PC-3 (cell line): ENCODE measurements around the gene MAPK6. TPM values are rescaled to one million over a fixed set of nuclear protein-coding genes. Genes with fewer than 3 reads are reported as not detected.
"Not testable (repeated sequence)": the region's sequence is repeated elsewhere in the genome, so short reads cannot be mapped to it uniquely, and the experiment has no call there.

Source experiments
- ATAC-seq: fragments of 200-7000 bp; cut with Tn5 transposase; 2 replicates; pipeline ENCODE4 v1.9.1; 2020; ENCODE audit warnings: mild to moderate bottlenecking, moderate library complexity
- BruUV-seq: library from RNA; stranded (reverse); fragments of 400-500 nt; replicated peaks from 2 replicates; lab custom pipeline; 2021; lab: Mats Ljungman, UMichigan
- CTCF ChIA-PET: fragments of 300-600 bp; sonication (Branson Sonifier 250); formaldehyde crosslinking; loops from one replicate; lab custom pipeline; 2022; ENCODE audit warnings: antibody characterized with exemption; lab: Charles Lee
- POLR2A ChIA-PET: fragments of 300-600 bp; sonication (Branson Sonifier 250); formaldehyde crosslinking; loops from one replicate; lab custom pipeline; 2022; ENCODE audit warnings: antibody characterized with exemption; ENCODE audit not compliant: unreplicated experiment; lab: Charles Lee
- DNase-seq: peaks from one replicate; pipeline ENCODE4 v3.0.0-alpha.2; 2015
- H2AFZ ChIP-seq: fragments of 300-600 bp; sonication (generic); 2 replicates; pipeline ENCODE4 v1.6.0; 2016; ENCODE audit warnings: antibody characterized with exemption, low read length
- H3F3A ChIP-seq: fragments of 300-600 bp; sonication (generic); one replicate; pipeline ENCODE4 v1.6.0; 2017; ENCODE audit warnings: antibody characterized with exemption, low read length, control low read depth, mild to moderate bottlenecking; ENCODE audit not compliant: unreplicated experiment
- H3K27ac ChIP-seq: fragments of 300-600 bp; sonication (generic); 2 replicates; pipeline ENCODE4 v1.5.1; 2016; ENCODE audit warnings: mild to moderate bottlenecking, low read length
- H3K27me3 ChIP-seq: fragments of 300-600 bp; sonication (generic); 2 replicates; pipeline ENCODE4 v1.6.1; 2016; ENCODE audit warnings: low read length, mixed read lengths
- H3K36me3 ChIP-seq: fragments of 300-600 bp; sonication (generic); 2 replicates; pipeline ENCODE4 v1.6.1; 2016; ENCODE audit warnings: low read depth, mixed run types, low read length, mixed read lengths
- H3K4me1 ChIP-seq: fragments of 300-600 bp; sonication (generic); 2 replicates; pipeline ENCODE4 v1.5.1; 2016; ENCODE audit warnings: low read length; ENCODE audit not compliant: insufficient read depth
- H3K4me2 ChIP-seq: fragments of 300-600 bp; sonication (generic); 2 replicates; pipeline ENCODE4 v1.6.0; 2016; ENCODE audit warnings: low read length
- H3K4me3 ChIP-seq: fragments of 300-600 bp; sonication (generic); 2 replicates; pipeline ENCODE4 v1.5.1; 2016; ENCODE audit warnings: mild to moderate bottlenecking, low read length, mixed read lengths
- H3K79me2 ChIP-seq: fragments of 300-600 bp; sonication (generic); 2 replicates; pipeline ENCODE4 v1.6.1; 2017; ENCODE audit warnings: low read length, mixed read lengths
- H3K9ac ChIP-seq: fragments of 300-600 bp; sonication (generic); 2 replicates; pipeline ENCODE4 v1.6.0; 2016; ENCODE audit warnings: mild to moderate bottlenecking, low read length
- H3K9me2 ChIP-seq: fragments of 300-600 bp; sonication (generic); replicated peaks from 2 replicates; pipeline ENCODE4 v1.6.1; 2016; ENCODE audit warnings: mixed run types, low read length, mixed read lengths
- H3K9me3 ChIP-seq: fragments of 300-600 bp; sonication (generic); 2 replicates; pipeline ENCODE4 v1.6.1; 2016; ENCODE audit warnings: low read length, mixed read lengths
- H4K20me1 ChIP-seq: fragments of 300-600 bp; sonication (generic); 2 replicates; pipeline ENCODE4 v1.6.1; 2016; ENCODE audit warnings: low read length, mixed read lengths
- EZH2 ChIP-seq: fragments of 300-600 bp; sonication (generic); IDR thresholded peaks from one replicate; pipeline ENCODE4 v1.6.1; 2017; ENCODE audit warnings: antibody characterized with exemption, mild to moderate bottlenecking, low read length; ENCODE audit not compliant: unreplicated experiment
- EZH2phosphoT487 ChIP-seq: fragments of 300-600 bp; sonication (generic); IDR thresholded peaks from 2 replicates; pipeline ENCODE4 v1.6.1; 2018; ENCODE audit warnings: mild to moderate bottlenecking, antibody characterized with exemption, low read length, borderline replicate concordance
- intact Hi-C: fragments of 100-400 bp; cut with micrococcal nuclease; formaldehyde crosslinking; loops from 2 replicates; pipeline ENCODE4 v1.9.0; 2023
- total RNA-seq: library from RNA; depleted of rRNA; stranded (reverse); fragments of >200 nt; gene quantifications from 2 replicates; pipeline ENCODE4 v1.2.3, GENCODE V29; 2014
- TF ChIP-seq, protein P1 (sequence below): fragments of 300-600 bp; sonication (generic); conservative IDR thresholded peaks from 2 replicates; pipeline ENCODE4 v1.5.1; 2017; ENCODE audit warnings: antibody characterized with exemption, low read depth, mild to moderate bottlenecking, low read length

MAPK6 gene
- total RNA-seq, 1 experiment from 2014 or later = 22.5 TPM

DNA sequence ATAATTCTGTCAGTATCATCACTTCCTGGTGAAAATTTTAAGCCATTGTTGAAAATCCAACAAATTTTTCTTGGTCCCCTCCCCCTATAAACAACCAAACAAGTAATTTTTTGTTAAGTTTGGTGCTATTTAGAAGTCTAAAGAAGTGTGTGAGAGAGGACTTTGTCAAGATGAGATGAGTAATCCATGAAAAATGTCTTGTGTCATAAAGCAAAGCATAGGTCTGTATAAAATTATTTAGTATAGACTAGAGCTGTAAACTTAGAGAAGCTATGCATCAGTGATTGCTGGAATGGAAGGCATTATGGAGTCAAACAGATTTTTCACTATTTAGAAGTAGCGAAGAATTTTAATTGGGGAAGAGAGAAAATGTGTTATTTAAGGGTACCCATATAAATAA, 31.4 kb downstream of the MAPK6 start:
- peak; percentile 77 for ATAC-seq
- peak overlapping the region; percentile 27 for H3K4me2 ChIP-seq
- CTCF ChIA-PET = no interaction called here

GRCh38 chr15:52052066-52052935, 33.3 kb downstream of the MAPK6 start:
- ATAC-seq = no peak
- Histone ChIP-seq H3K4me1 (peaks cover 46% of the 10 kb centered on the region), H3F3A (no peaks in the 10 kb centered on the region), H3K27ac (0 out of 2 replicates have a peak overlapping the region, but pooled peaks have one; percentile 2), H3K36me3 (peaks cover 14% of the 10 kb centered on the region), H3K27me3 (no peaks in the 10 kb centered on the region), H3K9me2 (no peaks in the 10 kb centered on the region), H3K9ac (no peak overlapping the region), H3K9me3 (no peaks in the 10 kb centered on the region), H4K20me1 (no peaks in the 10 kb centered on the region), H3K79me2 (peaks cover 41% of the 10 kb centered on the region), H2AFZ (no peak overlapping the region), H3K4me2 (no peak overlapping the region), H3K4me3 (no peak overlapping the region)
- ChIA-PET CTCF (interaction anchor here (0.6 kb wide), 1 partner anchor 25 kb away, joined by 3 read pairs; no protein-coding TSS in a partner anchor), POLR2A (no interaction called here)
- DNase-seq = no peak
- no TSS peak for BruUV-seq
- intact Hi-C loops = loop anchor here (5.0 kb wide), 1 partner anchor 70 kb away; no protein-coding TSS in a partner anchor
- TF ChIP-seq, protein P1, sequence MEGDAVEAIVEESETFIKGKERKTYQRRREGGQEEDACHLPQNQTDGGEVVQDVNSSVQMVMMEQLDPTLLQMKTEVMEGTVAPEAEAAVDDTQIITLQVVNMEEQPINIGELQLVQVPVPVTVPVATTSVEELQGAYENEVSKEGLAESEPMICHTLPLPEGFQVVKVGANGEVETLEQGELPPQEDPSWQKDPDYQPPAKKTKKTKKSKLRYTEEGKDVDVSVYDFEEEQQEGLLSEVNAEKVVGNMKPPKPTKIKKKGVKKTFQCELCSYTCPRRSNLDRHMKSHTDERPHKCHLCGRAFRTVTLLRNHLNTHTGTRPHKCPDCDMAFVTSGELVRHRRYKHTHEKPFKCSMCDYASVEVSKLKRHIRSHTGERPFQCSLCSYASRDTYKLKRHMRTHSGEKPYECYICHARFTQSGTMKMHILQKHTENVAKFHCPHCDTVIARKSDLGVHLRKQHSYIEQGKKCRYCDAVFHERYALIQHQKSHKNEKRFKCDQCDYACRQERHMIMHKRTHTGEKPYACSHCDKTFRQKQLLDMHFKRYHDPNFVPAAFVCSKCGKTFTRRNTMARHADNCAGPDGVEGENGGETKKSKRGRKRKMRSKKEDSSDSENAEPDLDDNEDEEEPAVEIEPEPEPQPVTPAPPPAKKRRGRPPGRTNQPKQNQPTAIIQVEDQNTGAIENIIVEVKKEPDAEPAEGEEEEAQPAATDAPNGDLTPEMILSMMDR = no peak
- no peak for TF ChIP-seq EZH2phosphoT487
- TF ChIP-seq EZH2 = no peak

More for the DNA sequence above, 31.4 kb downstream of the MAPK6 start:
- Histone ChIP-seq H3K79me2 (peaks cover 39% of the 10 kb centered on the region), H3K4me1 (peaks cover 41% of the 10 kb centered on the region), H3K9me2 (no peaks in the 10 kb centered on the region), H3K27me3 (no peaks in the 10 kb centered on the region), H4K20me1 (no peaks in the 10 kb centered on the region), H3K4me3 (no peak overlapping the region), H3K9ac (no peak overlapping the region), H2AFZ (no peak overlapping the region), H3K9me3 (no peaks in the 10 kb centered on the region), H3K27ac (no peak overlapping the region; the same call in 1 of the 2 replicates), H3K36me3 (peaks cover 9% of the 10 kb centered on the region), H3F3A (no peaks in the 10 kb centered on the region)
- intact Hi-C loops = loop anchor here (5.0 kb wide), 1 partner anchor 68 kb away; no protein-coding TSS in a partner anchor
- TF ChIP-seq, protein P1 = no peak
- TF ChIP-seq EZH2phosphoT487 (no peak), EZH2 (no peak)
- no TSS peak for BruUV-seq
- POLR2A ChIA-PET = interaction anchor here (0.6 kb wide), 1 partner anchor 55 kb away, joined by 4 read pairs; no protein-coding TSS in a partner anchor
- DNase-seq = peak; percentile 75

GRCh38 chr15:52054381-52054780, 35.4 kb downstream of the MAPK6 start:
- POLR2A ChIA-PET = interaction anchor here (0.7 kb wide), 1 partner anchor 40 kb away, joined by 7 read pairs; no protein-coding TSS in a partner anchor
- TF ChIP-seq, protein P1 = no peak
- TF ChIP-seq EZH2 = no peak
- TF ChIP-seq EZH2phosphoT487 = no peak
- no peaks in the 10 kb centered on the region for H3K9me2 ChIP-seq
- intact Hi-C loops = loop anchor here (1.0 to 5.0 kb wide), 2 partner anchors 33 to 72 kb away; no protein-coding TSS in a partner anchor
- no peaks in the 10 kb centered on the region for H3K27me3 ChIP-seq
- no peaks in the 10 kb centered on the region for H4K20me1 ChIP-seq
- peaks cover 21% of the 10 kb centered on the region for H3K36me3 ChIP-seq
- peak; percentile 70 for DNase-seq
- CTCF ChIA-PET = no interaction called here
- no peaks in the 10 kb centered on the region for H3F3A ChIP-seq
- no peak overlapping the region for H2AFZ ChIP-seq
- no peak overlapping the region for H3K4me3 ChIP-seq
- no TSS peak for BruUV-seq
- H3K9ac ChIP-seq = no peak overlapping the region
- H3K4me1 ChIP-seq = peaks cover 46% of the 10 kb centered on the region
- H3K4me2 ChIP-seq = no peak overlapping the region
- peak; percentile 71 for ATAC-seq
- no peaks in the 10 kb centered on the region for H3K9me3 ChIP-seq
- peak overlapping the region; percentile 83 for H3K27ac ChIP-seq
- H3K79me2 ChIP-seq = peaks cover 36% of the 10 kb centered on the region

DNA sequence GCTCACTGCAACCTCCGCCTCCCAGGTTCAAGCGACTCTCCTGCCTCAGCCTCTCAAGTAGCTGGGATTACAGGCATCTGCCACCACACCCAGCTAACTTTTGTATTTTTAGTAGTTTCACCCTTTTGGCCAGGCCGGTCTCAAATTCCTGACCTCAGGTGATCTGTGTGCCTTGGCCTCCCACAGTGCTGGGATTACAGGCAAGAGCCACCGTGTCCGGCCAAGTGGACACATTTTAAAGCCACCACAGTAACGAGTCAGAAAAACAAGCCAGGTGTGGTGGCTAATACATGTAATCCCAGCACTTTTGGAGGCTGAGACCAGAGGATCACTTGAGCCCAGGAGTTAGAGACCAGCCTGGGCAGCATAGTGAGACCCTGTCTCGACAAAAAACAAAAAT, 35.8 kb downstream of the MAPK6 start:
- intact Hi-C loops = loop anchor here (1.0 to 5.0 kb wide), 2 partner anchors 34 to 73 kb away; no protein-coding TSS in a partner anchor
- Histone ChIP-seq H3K4me1 (peaks cover 43% of the 10 kb centered on the region), H3K36me3 (peaks cover 25% of the 10 kb centered on the region), H3K4me2 (peak overlapping the region; percentile 31), H3K27ac (peak overlapping the region; percentile 83), H3K9ac (peak overlapping the region; percentile 18; the same call in 1 of the 2 replicates), H3K79me2 (peaks cover 36% of the 10 kb centered on the region)
- H3K27me3 ChIP-seq, H3K9me2 ChIP-seq, H4K20me1 ChIP-seq, H3K4me3 ChIP-seq, POLR2A ChIA-PET, H3F3A ChIP-seq, DNase-seq, H2AFZ ChIP-seq, H3K9me3 ChIP-seq, BruUV-seq, ATAC-seq: not testable (repeated sequence)
- CTCF ChIA-PET = interaction anchor here (0.5 kb wide), 1 partner anchor 41 kb away, joined by 5 read pairs; no protein-coding TSS in a partner anchor
